Measurements from ENCODE around the gene PPP2R3B.

DNA sequence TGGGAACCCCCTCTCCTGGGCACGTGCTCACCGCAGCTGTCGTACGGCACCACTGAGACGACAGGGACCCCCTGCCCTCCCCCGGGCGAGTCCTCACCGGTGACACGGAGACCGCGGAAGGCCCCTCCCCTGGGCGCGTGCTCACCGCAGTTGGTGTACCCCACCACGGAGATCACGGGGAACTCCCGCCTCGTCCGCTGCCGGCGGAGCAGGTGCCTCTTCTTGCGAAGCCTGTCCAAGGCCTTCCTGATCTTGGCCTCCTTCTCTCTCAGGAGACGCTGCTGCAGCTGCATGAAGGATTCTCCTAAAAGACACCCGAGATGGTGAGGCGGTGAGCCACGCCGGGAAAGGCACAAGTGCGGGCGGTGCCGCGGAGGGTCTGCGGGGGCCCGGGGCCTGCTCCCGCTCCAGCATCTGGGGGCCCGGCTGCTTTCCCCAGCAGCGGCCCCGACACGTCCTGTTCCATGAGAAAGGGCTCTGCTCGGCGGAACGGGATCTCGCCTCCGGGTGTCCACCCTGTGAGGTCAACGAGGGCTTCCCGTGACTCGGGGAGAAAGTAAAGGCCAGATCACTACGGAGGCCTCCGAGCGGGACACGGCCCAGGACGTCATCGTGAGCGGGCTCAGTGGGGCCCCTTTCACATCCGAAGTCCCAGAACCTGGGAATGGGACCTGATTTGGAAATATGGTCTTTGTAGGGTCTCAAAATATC lies 73.9 kb downstream of the PPP2R3B start:
- TF ChIP-seq, protein P1, sequence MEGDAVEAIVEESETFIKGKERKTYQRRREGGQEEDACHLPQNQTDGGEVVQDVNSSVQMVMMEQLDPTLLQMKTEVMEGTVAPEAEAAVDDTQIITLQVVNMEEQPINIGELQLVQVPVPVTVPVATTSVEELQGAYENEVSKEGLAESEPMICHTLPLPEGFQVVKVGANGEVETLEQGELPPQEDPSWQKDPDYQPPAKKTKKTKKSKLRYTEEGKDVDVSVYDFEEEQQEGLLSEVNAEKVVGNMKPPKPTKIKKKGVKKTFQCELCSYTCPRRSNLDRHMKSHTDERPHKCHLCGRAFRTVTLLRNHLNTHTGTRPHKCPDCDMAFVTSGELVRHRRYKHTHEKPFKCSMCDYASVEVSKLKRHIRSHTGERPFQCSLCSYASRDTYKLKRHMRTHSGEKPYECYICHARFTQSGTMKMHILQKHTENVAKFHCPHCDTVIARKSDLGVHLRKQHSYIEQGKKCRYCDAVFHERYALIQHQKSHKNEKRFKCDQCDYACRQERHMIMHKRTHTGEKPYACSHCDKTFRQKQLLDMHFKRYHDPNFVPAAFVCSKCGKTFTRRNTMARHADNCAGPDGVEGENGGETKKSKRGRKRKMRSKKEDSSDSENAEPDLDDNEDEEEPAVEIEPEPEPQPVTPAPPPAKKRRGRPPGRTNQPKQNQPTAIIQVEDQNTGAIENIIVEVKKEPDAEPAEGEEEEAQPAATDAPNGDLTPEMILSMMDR (IDR thresholded peaks at IDR 0.05) = no peak
- no peak for TF ChIP-seq ZFX (IDR thresholded peaks at IDR 0.05; ENCODE audit: borderline replicate concordance)

All from 22Rv1 (cell line).